Measurements from ENCODE around the gene MXRA7. TPM values are rescaled to one million over a fixed set of nuclear protein-coding genes. Genes with fewer than 3 reads are reported as not detected.
A peak's percentile ranks its signal among the peaks of the same experiment; 100 is the strongest.
"Not testable (repeated sequence)": the region's sequence is repeated elsewhere in the genome, so short reads cannot be mapped to it uniquely, and the experiment has no call there.

The MXRA7 gene
- total RNA-seq, 1 donor: 244 TPM

DNA sequence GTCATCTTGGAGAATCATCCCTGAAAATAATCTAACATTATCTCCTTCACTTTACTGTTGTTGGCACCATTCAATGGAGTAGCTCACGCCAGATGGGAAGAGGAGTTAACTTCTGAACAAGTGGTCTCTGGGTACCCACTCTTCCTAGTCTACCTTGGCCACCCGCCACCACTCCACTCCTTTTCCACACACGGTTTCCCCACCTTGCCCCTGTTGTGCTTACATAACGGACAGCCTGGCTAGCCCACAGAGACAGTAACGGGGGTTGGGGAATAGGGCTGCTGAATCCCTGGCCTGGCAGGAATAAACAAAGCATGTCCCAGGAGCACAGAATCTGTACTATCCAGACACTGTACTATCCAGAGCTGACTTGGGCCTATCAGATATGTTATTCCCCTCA is 3.6 kb upstream of the MXRA7 start:
- DNase-seq (ENCODE audit: low read depth): no peak

GRCh38 chr17:76713765-76714164 is 3.0 kb upstream of the MXRA7 start:
- DNase-seq (ENCODE audit: low read depth): no peak
- no peak for TF ChIP-seq CTCF (IDR thresholded peaks at IDR 0.05; ENCODE audit: insufficient read depth, low read depth, low read length)
- no peak overlapping the region for H3K4me3 ChIP-seq (ENCODE audit: low read depth, low read length)

More for the DNA sequence above, 3.6 kb upstream of the MXRA7 start:
- TF ChIP-seq CTCF (IDR thresholded peaks at IDR 0.05; ENCODE audit: insufficient read depth, low read depth, low read length): no peak
- no peak overlapping the region for H3K4me3 ChIP-seq (ENCODE audit: low read depth, low read length)

- not testable (repeated sequence) for DNase-seq (ENCODE audit: low read depth); H3K4me3 ChIP-seq (ENCODE audit: low read depth, low read length)
Observed at GRCh38 chr17:76712321-76712720, 1.6 kb upstream of the MXRA7 start.

GRCh38 chr17:76709951-76710862 is 558 bp downstream of the MXRA7 start:
- H3K4me3 ChIP-seq (ENCODE audit: low read depth, low read length): peak overlapping the region; percentile 75
- DNase-seq (ENCODE audit: low read depth): peak; percentile 81

DNA sequence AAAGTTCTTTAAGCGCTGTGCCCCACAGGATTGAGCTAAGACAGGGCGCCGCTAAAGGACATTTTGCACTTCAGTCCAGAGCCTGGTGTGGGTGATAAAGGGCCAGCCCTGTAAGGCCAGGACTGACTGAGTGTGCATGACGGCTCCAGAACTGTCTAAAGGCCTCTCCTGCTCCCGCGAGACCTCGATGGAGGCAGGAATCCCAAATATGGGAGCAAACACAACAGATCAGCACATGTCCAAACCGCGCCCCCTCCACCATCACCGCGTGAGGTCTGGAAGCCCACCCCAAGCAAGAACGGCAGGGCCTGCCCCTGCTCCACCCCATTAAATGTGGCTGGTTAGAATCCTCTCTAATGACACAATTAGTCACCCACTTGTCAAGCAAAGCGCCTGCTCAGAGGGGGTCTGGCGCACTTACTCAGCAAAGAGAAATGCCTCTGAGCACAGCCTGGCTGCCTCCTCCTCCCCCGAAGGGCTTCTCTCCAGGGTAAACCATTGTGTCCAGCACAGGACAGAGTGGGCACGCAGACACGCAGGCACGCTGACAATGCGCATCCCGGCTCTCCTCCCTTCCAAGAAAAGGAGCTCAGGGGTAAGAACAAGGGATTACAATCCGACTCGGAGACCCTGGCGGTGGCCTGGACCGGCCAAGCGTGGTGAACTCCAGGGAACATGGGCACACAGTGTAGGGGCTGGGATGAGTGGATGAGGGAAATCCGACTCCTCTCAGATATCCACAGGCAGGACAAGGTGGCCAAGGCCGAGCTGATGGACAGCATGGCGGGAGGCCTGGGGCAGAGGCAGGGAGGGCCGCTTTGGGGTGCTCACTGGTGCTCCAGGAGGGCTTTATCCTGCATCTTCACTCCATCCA is 1.5 kb downstream of the MXRA7 start:
- TF ChIP-seq CTCF (IDR thresholded peaks at IDR 0.05; ENCODE audit: insufficient read depth, low read depth, low read length): no peak
- peak overlapping the region; percentile 75 for H3K4me3 ChIP-seq (ENCODE audit: low read depth, low read length)
- peak; percentile 98 for DNase-seq (ENCODE audit: low read depth)

- no peak for DNase-seq (ENCODE audit: low read depth)
- peak; percentile 54 for TF ChIP-seq CTCF (IDR thresholded peaks at IDR 0.05; ENCODE audit: insufficient read depth, low read depth, low read length)
Observed at GRCh38 chr17:76707985-76708807, 2.6 kb downstream of the MXRA7 start.

GRCh38 chr17:76706817-76707216 is 3.9 kb downstream of the MXRA7 start:
- no peak overlapping the region for H3K4me3 ChIP-seq (ENCODE audit: low read depth, low read length)
- DNase-seq (ENCODE audit: low read depth): no peak
- TF ChIP-seq CTCF (IDR thresholded peaks at IDR 0.05; ENCODE audit: insufficient read depth, low read depth, low read length): no peak

More at GRCh38 chr17:76707985-76708807, 2.6 kb downstream of the MXRA7 start:
- peak overlapping the region; percentile 75 for H3K4me3 ChIP-seq (ENCODE audit: low read depth, low read length)
